WTC11 (cell line): Measurements from ENCODE around the gene TRIM69.
"Not testable (repeated sequence)": the region's sequence is repeated elsewhere in the genome, so short reads cannot be mapped to it uniquely, and the experiment has no call there.

Source experiments
- CTCF ChIP-seq: fragments of 200-600 bp; IDR thresholded peaks from 2 replicates; pipeline ENCODE4 v1.8.0; 2022; ENCODE audit warnings: antibody characterized with exemption
- FOXJ3 ChIP-seq: sonication (generic); formaldehyde crosslinking; IDR thresholded peaks from 2 replicates; pipeline ENCODE4 v1.9.0; 2021; ENCODE audit warnings: missing genetic modification reagents, mild to moderate bottlenecking, borderline replicate concordance
- HMGXB4 ChIP-seq: sonication (generic); formaldehyde crosslinking; IDR thresholded peaks from 2 replicates; pipeline ENCODE4 v1.8.1; 2023; ENCODE audit warnings: mild to moderate bottlenecking, moderate library complexity, missing genetic modification reagents
- NR3C1 ChIP-seq: sonication (generic); formaldehyde crosslinking; conservative IDR thresholded peaks from 2 replicates; pipeline ENCODE4 v1.8.1; 2023; ENCODE audit warnings: low read depth, mild to moderate bottlenecking, missing genetic modification reagents
- SP1 ChIP-seq: sonication (generic); formaldehyde crosslinking; conservative IDR thresholded peaks from 2 replicates; pipeline ENCODE4 v1.8.1; 2022; ENCODE audit warnings: missing genetic modification reagents

- TF ChIP-seq SP1 (CRISPR knock-in tag); FOXJ3 (CRISPR knock-in tag); NR3C1 (CRISPR knock-in tag); CTCF; HMGXB4 (CRISPR knock-in tag): not testable (repeated sequence)
These were observed 7.1 kb downstream of the TRIM69 start for GRCh38 chr15:44743454-44743853.
